ENCODE data around the gene NYNRIN. TPM values are rescaled to one million over a fixed set of nuclear protein-coding genes. Genes with fewer than 3 reads are reported as not detected.

The NYNRIN gene
- total and polyA plus RNA-seq, 10 of the 15 experiments (the other 5 are each of a cell fraction or from before 2014, with no cell fraction given) = under 0.01 to 0.15 (median 0.01) TPM; not detected in 5

DNA sequence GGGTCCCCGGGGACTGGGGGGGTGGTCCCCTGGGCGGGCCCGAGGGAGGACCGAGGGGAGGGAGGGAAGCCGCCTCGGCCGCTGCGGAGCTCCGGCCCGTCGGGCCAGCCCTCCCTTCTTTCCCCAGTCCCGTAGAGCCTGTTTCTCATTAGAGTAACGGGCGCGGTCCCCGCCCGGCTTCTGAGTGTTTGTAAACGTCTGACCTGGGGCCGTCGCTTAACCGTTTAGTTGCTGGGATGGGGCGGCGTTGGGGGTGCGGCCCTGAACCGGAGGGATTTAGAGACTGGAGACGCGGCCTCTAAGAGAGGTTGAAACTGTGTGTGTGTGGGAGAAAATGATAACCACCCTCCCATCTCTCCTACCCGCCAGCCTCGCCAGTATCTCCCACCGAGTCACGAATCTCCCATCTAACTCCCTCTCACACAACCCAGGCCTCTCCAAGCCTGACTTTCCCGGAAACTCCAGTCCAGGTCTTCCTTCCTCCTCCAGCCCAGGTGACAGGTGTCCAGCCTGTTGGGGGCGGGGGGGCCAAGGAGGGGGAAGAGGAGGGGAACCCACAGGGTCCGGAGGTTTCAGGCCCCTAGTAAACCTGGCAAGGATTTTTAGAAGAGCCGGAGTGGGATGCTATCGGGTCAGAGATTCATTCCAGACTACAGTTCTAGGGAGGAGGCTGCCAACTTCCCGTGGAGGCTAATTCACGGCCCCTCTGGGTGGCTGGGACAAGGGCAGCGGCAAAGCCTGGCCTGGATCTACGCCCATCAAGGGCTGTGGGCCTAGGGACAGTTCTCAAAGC, 31.9 kb upstream of the NYNRIN start (continued):
- TF ChIP-seq GATAD2B (conservative IDR thresholded peaks at IDR 0.05; ENCODE audit: low read depth) (peak; percentile 69), RUNX3 (IDR thresholded peaks at IDR 0.05; ENCODE audit: low read length) (peak; percentile 38; the same call in 1 of the 2 replicates), DPF2 (IDR thresholded peaks at IDR 0.05) (peak; percentile 32; the same call in 1 of the 2 replicates), TBL1XR1 (IDR thresholded peaks at IDR 0.05; ENCODE audit: low read depth, low read length) (no peak), LARP7 (IDR thresholded peaks at IDR 0.05) (peak; percentile 50; the same call in 1 of the 2 replicates), IRF4 (IDR thresholded peaks at IDR 0.05; ENCODE audit: low read depth, low read length) (no peak), MTA2 (IDR thresholded peaks at IDR 0.05; ENCODE audit: low read depth) (peak; percentile 30), SRF (IDR thresholded peaks at IDR 0.05; ENCODE audit: low read depth in 2 of 2, low read length in 2 of 2) (no peak), TCF12 (IDR thresholded peaks at IDR 0.05; ENCODE audit: low read depth, low read length) (peak; percentile 87), RELB (IDR thresholded peaks at IDR 0.05; ENCODE audit: low read depth) (peak; percentile 98), CEBPB (IDR thresholded peaks at IDR 0.05; ENCODE audit: borderline replicate concordance in 1 of 2, low read depth in 2 of 2, low read length in 2 of 2) (no peak), YY1 (IDR thresholded peaks at IDR 0.05; ENCODE audit: low read depth, low read length) (peak; percentile 44; the same call in 1 of the 2 replicates), SMARCA5 (IDR thresholded peaks at IDR 0.05) (0 out of 2 replicates have a peak, but pooled peaks have one; percentile 13)
- TF ChIP-seq, protein P1, sequence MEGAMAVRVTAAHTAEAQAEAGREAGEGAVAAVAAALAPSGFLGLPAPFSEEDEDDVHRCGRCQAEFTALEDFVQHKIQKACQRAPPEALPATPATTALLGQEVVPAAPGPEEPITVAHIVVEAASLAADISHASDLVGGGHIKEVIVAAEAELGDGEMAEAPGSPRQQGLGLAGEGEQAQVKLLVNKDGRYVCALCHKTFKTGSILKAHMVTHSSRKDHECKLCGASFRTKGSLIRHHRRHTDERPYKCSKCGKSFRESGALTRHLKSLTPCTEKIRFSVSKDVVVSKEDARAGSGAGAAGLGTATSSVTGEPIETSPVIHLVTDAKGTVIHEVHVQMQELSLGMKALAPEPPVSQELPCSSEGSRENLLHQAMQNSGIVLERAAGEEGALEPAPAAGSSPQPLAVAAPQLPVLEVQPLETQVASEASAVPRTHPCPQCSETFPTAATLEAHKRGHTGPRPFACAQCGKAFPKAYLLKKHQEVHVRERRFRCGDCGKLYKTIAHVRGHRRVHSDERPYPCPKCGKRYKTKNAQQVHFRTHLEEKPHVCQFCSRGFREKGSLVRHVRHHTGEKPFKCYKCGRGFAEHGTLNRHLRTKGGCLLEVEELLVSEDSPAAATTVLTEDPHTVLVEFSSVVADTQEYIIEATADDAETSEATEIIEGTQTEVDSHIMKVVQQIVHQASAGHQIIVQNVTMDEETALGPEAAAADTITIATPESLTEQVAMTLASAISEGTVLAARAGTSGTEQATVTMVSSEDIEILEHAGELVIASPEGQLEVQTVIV (IDR thresholded peaks at IDR 0.05; ENCODE audit: borderline replicate concordance, partially characterized antibody) = peak; percentile 56
- TF ChIP-seq, protein P2, sequence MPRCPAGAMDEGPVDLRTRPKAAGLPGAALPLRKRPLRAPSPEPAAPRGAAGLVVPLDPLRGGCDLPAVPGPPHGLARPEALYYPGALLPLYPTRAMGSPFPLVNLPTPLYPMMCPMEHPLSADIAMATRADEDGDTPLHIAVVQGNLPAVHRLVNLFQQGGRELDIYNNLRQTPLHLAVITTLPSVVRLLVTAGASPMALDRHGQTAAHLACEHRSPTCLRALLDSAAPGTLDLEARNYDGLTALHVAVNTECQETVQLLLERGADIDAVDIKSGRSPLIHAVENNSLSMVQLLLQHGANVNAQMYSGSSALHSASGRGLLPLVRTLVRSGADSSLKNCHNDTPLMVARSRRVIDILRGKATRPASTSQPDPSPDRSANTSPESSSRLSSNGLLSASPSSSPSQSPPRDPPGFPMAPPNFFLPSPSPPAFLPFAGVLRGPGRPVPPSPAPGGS (IDR thresholded peaks at IDR 0.05; ENCODE audit: borderline replicate concordance, insufficient read depth, low read depth, low read length, poor library complexity, severe bottlenecking) = no peak
- TF ChIP-seq, protein P3, sequence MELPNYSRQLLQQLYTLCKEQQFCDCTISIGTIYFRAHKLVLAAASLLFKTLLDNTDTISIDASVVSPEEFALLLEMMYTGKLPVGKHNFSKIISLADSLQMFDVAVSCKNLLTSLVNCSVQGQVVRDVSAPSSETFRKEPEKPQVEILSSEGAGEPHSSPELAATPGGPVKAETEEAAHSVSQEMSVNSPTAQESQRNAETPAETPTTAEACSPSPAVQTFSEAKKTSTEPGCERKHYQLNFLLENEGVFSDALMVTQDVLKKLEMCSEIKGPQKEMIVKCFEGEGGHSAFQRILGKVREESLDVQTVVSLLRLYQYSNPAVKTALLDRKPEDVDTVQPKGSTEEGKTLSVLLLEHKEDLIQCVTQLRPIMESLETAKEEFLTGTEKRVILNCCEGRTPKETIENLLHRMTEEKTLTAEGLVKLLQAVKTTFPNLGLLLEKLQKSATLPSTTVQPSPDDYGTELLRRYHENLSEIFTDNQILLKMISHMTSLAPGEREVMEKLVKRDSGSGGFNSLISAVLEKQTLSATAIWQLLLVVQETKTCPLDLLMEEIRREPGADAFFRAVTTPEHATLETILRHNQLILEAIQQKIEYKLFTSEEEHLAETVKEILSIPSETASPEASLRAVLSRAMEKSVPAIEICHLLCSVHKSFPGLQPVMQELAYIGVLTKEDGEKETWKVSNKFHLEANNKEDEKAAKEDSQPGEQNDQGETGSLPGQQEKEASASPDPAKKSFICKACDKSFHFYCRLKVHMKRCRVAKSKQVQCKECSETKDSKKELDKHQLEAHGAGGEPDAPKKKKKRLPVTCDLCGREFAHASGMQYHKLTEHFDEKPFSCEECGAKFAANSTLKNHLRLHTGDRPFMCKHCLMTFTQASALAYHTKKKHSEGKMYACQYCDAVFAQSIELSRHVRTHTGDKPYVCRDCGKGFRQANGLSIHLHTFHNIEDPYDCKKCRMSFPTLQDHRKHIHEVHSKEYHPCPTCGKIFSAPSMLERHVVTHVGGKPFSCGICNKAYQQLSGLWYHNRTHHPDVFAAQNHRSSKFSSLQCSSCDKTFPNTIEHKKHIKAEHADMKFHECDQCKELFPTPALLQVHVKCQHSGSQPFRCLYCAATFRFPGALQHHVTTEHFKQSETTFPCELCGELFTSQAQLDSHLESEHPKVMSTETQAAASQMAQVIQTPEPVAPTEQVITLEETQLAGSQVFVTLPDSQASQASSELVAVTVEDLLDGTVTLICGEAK (IDR thresholded peaks at IDR 0.05; ENCODE audit: borderline replicate concordance) = peak; percentile 60; the same call in 1 of the 2 replicates
- TF ChIP-seq, protein P4, sequence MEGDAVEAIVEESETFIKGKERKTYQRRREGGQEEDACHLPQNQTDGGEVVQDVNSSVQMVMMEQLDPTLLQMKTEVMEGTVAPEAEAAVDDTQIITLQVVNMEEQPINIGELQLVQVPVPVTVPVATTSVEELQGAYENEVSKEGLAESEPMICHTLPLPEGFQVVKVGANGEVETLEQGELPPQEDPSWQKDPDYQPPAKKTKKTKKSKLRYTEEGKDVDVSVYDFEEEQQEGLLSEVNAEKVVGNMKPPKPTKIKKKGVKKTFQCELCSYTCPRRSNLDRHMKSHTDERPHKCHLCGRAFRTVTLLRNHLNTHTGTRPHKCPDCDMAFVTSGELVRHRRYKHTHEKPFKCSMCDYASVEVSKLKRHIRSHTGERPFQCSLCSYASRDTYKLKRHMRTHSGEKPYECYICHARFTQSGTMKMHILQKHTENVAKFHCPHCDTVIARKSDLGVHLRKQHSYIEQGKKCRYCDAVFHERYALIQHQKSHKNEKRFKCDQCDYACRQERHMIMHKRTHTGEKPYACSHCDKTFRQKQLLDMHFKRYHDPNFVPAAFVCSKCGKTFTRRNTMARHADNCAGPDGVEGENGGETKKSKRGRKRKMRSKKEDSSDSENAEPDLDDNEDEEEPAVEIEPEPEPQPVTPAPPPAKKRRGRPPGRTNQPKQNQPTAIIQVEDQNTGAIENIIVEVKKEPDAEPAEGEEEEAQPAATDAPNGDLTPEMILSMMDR (IDR thresholded peaks at IDR 0.05 in 2 of 3, conservative IDR thresholded peaks at IDR 0.05 in 1 of 3; ENCODE audit: control insufficient read depth in 2 of 3, extremely low read depth in 1 of 3, insufficient read depth in 1 of 3, low read depth in 3 of 3, low read length in 3 of 3) = no peak
